AG04449 (cell line): ENCODE results near the gene SASH1.

Source experiments
- CTCF ChIA-PET: fragments of 350-600 bp; formaldehyde crosslinking; extraction: SDS; loops from one replicate; lab custom pipeline; 2021; ENCODE audit warnings: antibody characterized with exemption; lab: Yijun Ruan, JAX
- POLR2A ChIA-PET: fragments of 400-600, 350-600 bp; formaldehyde crosslinking; extraction: SDS; loops from one replicate; lab custom pipeline; 2020; ENCODE audit warnings: antibody characterized with exemption, inconsistent platforms; lab: Yijun Ruan, JAX
- DNase-seq: peaks from one replicate; pipeline ENCODE4 v3.0.0-alpha.2; 2010; ENCODE audit warnings: low read depth, low spot score
- H3K4me3 ChIP-seq: 2 replicates; pipeline ENCODE4 v1.5.1; 2011; ENCODE audit warnings: low read depth, mild to moderate bottlenecking, control low read depth, low read length
- TF ChIP-seq, protein P1 (sequence below): IDR thresholded peaks from one replicate; pipeline ENCODE4 v1.5.1; 2011; ENCODE audit warnings: mild to moderate bottlenecking, moderate library complexity, low read length, control low read depth, inconsistent platforms; ENCODE audit not compliant: insufficient read depth; ENCODE audit errors: missing control alignments

Gene SASH1

DNA sequence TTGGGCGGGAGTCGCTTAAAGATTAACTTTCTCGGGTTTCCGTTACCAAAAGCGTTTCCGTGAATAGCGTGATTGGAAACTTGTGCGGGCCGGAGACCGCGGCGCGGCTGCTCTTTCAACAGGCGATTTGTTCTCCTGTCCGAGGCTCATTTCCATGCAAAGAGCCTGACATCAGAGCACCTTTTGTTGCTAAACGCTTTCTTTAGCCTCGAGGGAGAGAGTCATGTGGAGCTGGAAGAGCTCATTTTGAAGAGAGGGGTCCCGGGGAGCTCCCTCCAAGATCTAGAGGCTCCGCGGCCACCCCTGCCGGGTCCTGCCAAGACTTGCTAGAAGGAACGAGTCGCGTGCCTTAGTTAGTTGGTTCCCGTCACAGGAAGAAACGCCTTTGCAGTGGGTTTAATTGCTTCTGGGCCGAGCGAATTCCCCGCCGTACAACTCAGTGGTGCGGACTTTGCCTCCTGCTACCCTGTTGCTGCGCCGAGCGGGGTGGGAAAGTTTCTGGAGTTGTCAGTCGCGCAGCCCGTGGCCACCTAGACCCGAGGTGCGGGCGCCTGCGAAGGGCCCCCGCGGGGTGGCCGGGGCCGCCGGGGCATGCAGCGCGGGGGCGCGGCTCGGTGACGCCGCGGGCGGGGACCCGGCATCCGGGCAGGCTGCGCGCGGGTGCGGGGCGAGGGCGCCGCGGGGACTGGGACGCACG lies at the start of gene SASH1:
Gene SASH1 (plus strand): TSS at position 489 of the 697 bp plus-strand sequence. CDS start 230 bp downstream, outside the sequence.
- H3K4me3 ChIP-seq = peak within 1 kb of the TSS; percentile 68
- no peak for DNase-seq
- TF ChIP-seq, protein P1, sequence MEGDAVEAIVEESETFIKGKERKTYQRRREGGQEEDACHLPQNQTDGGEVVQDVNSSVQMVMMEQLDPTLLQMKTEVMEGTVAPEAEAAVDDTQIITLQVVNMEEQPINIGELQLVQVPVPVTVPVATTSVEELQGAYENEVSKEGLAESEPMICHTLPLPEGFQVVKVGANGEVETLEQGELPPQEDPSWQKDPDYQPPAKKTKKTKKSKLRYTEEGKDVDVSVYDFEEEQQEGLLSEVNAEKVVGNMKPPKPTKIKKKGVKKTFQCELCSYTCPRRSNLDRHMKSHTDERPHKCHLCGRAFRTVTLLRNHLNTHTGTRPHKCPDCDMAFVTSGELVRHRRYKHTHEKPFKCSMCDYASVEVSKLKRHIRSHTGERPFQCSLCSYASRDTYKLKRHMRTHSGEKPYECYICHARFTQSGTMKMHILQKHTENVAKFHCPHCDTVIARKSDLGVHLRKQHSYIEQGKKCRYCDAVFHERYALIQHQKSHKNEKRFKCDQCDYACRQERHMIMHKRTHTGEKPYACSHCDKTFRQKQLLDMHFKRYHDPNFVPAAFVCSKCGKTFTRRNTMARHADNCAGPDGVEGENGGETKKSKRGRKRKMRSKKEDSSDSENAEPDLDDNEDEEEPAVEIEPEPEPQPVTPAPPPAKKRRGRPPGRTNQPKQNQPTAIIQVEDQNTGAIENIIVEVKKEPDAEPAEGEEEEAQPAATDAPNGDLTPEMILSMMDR = no peak
- ChIA-PET POLR2A (interaction anchor here (0.7 to 1.4 kb wide), 2 partner anchors 75 to 188 kb away, joined by 3 read pairs; no protein-coding TSS in a partner anchor), CTCF (no interaction called here)

DNA sequence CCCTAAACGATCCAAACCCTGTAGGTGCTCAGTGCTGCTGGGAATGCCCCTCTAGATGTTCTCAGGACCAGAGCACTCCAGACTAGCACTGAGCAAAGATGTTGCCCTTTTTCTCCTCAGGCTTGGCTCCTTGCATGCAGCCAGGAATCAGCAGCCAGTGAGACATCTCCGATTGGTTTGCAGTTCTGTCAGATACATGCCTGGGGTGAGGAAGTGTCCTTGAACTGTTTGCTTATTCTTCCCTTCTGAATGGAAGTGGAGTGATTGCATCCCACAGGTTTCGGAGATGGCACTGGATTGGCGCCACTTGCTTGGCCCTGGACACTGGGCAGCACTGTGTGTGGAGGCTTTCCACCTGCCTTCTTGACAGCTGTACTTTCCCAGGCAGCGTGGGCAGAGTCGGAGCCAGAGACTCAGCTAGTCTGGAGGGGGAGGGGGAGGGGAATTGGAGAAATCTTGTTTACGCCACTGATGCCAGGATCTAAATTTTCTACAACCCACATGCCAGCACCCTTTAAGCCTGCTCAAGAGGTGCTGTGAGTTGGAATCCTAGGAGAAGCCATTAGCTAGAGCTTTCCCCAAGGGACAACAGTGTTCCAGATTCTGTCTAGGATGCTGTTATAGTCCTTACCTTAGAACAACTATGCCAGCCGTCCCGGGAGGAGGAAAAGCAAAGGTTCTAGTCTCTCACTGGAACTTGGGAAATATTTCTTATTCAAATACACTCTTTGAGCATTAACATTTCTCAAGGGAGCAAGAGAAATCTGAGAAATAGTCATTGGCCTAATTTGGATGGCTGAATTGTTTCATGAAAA lies 49.2 kb upstream of the SASH1 start:
- TF ChIP-seq, protein P1 = no peak
- ChIA-PET CTCF (interaction anchor here (1.0 kb wide), 1 partner anchor 9 kb away, joined by 3 read pairs; no protein-coding TSS in a partner anchor), POLR2A (no interaction called here)
- no peak for DNase-seq
- no peak overlapping the region for H3K4me3 ChIP-seq

DNA sequence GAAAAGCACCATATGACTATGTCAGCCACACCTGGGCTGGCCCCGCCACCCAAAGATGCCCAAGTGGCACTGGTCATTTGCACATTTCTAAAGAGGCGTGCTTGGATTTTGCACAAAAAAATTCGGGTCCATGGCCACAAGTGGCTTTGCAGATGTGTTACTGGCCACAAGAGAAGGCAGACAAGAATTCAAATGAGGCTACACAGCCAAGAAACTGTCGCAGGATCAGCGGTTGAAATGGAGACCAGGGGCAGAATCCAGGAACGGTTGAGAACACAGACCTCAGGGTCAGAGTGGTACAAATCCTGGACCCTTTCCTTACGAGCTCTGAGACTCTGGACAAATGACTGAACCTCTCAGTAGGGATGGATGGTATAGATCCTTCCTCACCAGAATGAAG lies 48.6 kb upstream of the SASH1 start:
- H3K4me3 ChIP-seq = no peak overlapping the region
- POLR2A ChIA-PET = no interaction called here
- CTCF ChIA-PET = interaction anchor here (1.6 kb wide), 1 partner anchor 117 kb away, joined by 8 read pairs; no protein-coding TSS in a partner anchor
- DNase-seq = no peak
- TF ChIP-seq, protein P1 = no peak

DNA sequence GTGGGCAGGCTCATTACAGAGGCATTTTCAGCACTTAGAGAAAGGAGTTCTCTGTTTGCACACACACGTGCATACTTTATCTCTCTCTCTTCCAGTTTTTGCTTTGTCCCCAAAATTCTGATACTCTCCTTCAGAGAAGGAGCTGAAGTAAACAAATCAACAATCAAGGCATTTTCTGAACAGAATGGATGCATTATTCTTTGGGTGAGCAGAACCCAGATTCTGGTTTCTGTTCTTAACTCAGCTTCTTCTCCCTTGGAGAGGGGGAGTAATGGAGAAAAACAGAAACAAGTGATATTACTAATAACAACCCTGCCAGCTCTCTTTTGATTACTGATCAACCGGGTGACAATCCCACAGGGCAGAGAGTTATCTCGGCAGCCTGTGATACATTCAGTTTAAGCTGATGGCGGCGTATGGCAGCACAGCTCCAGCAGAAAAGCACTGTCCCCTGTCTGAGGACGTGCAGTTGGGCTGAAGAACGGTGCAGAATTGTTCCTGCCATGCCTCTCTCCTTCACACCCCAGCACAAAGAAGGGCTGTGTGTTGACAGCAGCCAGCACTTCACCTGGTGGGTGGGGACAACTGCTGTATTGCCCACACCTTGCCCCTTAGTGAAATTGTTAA lies 47.3 kb upstream of the SASH1 start:
- POLR2A ChIA-PET = no interaction called here
- CTCF ChIA-PET = interaction anchor here (1.0 to 1.6 kb wide), 3 partner anchors 9 to 119 kb away, joined by 3 to 8 read pairs (median 4); no protein-coding TSS in a partner anchor
- TF ChIP-seq, protein P1 = no peak
- no peak overlapping the region for H3K4me3 ChIP-seq
- no peak for DNase-seq

DNA sequence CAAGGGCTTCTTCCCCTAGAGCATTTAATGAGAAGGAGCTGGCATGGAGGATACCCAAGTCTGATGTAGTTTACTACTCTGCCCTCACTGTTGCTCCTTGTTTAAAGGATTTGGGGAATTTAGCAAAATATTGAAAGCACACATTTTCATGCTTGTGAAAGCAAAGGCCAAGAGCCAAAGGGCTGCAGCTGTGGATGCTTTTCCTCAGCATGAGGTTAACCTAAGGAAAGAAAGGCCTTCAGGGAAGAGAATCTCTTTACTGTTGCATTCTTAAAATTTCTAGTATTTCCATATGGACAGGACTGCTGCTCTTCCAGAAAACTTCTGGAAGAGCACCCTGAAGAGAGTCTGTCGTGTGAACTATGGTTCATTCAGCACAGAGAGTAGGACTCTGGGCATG lies 45.9 kb upstream of the SASH1 start:
- TF ChIP-seq, protein P1 = no peak
- POLR2A ChIA-PET = no interaction called here

More for the DNA sequence above, 45.9 kb upstream of the SASH1 start:
- CTCF ChIA-PET = no interaction called here
- no peak for DNase-seq
- no peak overlapping the region for H3K4me3 ChIP-seq
